H1 (cell line): ENCODE results near the gene QSOX1.

Source experiments
- ATF3 ChIP-seq: IDR thresholded peaks from 2 replicates; pipeline ENCODE4 v1.6.1; 2011; ENCODE audit warnings: low read depth, mild to moderate bottlenecking, low read length; ENCODE audit not compliant: insufficient read depth
- BACH1 ChIP-seq: IDR thresholded peaks from 2 replicates; pipeline ENCODE4 v1.6.1; 2012; ENCODE audit warnings: low read length, improper control_type of control experiment
- CHD2 ChIP-seq: IDR thresholded peaks from 2 replicates; pipeline ENCODE4 v1.6.1; 2012; ENCODE audit warnings: low read length, improper control_type of control experiment
- POLR2A ChIP-seq, 2 experiments: IDR thresholded peaks; 1 replicate in 1 of 2; 2 replicates in 1 of 2; pipeline ENCODE4 v1.6.1; 2011; ENCODE audit warnings: low read depth in 2 of 2, low read length in 2 of 2, mild to moderate bottlenecking in 2 of 2; ENCODE audit errors: control extremely low read depth in 1 of 2
- ZNF274 ChIP-seq: IDR thresholded peaks from 2 replicates; pipeline ENCODE4 v1.7.0; 2012; ENCODE audit warnings: low read length, borderline replicate concordance; ENCODE audit errors: extremely low read depth

GRCh38 chr1:180175806-180176205 is 21.1 kb downstream of the QSOX1 start:
- no peak for TF ChIP-seq CHD2
- TF ChIP-seq BACH1, result no peak
- no peak for TF ChIP-seq ATF3
- TF ChIP-seq POLR2A (IDR thresholded peaks at IDR 0.05; ENCODE audit: control extremely low read depth in 1 of 2, low read depth in 2 of 2, low read length in 2 of 2), result no peak
- TF ChIP-seq ZNF274, result no peak
